NB4 (cell line): ENCODE results near the gene MAMLD1.

Experiments
- MYC ChIP-seq: IDR thresholded peaks from 2 replicates; pipeline ENCODE4 v1.6.1; 2011; ENCODE audit warnings: low read depth, low read length
- POLR2A ChIP-seq: IDR thresholded peaks from 2 replicates; pipeline ENCODE4 v1.6.1; 2011; ENCODE audit warnings: mild to moderate bottlenecking; ENCODE audit not compliant: insufficient read length; ENCODE audit errors: extremely low read depth
- TF ChIP-seq, protein P1 (sequence below): IDR thresholded peaks from one replicate; pipeline ENCODE4 v1.5.1; 2012; ENCODE audit warnings: low read depth, low read length
- TF ChIP-seq, protein P2 (sequence below): IDR thresholded peaks from 2 replicates; pipeline ENCODE4 v1.6.1; 2011; ENCODE audit warnings: low read depth, low read length

GRCh38 chrX:150357790-150358189 lies 5.3 kb upstream of the MAMLD1 start:
- TF ChIP-seq POLR2A, result no peak
- TF ChIP-seq, protein P1, sequence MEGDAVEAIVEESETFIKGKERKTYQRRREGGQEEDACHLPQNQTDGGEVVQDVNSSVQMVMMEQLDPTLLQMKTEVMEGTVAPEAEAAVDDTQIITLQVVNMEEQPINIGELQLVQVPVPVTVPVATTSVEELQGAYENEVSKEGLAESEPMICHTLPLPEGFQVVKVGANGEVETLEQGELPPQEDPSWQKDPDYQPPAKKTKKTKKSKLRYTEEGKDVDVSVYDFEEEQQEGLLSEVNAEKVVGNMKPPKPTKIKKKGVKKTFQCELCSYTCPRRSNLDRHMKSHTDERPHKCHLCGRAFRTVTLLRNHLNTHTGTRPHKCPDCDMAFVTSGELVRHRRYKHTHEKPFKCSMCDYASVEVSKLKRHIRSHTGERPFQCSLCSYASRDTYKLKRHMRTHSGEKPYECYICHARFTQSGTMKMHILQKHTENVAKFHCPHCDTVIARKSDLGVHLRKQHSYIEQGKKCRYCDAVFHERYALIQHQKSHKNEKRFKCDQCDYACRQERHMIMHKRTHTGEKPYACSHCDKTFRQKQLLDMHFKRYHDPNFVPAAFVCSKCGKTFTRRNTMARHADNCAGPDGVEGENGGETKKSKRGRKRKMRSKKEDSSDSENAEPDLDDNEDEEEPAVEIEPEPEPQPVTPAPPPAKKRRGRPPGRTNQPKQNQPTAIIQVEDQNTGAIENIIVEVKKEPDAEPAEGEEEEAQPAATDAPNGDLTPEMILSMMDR, result no peak
- TF ChIP-seq, protein P2, sequence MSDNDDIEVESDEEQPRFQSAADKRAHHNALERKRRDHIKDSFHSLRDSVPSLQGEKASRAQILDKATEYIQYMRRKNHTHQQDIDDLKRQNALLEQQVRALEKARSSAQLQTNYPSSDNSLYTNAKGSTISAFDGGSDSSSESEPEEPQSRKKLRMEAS, result no peak
- no peak for TF ChIP-seq MYC
